Activated naive CD4-positive, alpha-beta T cell treated with Interleukin-2 at 50 U/mL for 16 hours (primary cell): Measurements from ENCODE around the gene RAB31.

ENCODE experiments used
- DNase-seq: peaks from one replicate; pipeline ENCODE4 v3.0.0-alpha.2; 2020

RAB31 gene

DNA sequence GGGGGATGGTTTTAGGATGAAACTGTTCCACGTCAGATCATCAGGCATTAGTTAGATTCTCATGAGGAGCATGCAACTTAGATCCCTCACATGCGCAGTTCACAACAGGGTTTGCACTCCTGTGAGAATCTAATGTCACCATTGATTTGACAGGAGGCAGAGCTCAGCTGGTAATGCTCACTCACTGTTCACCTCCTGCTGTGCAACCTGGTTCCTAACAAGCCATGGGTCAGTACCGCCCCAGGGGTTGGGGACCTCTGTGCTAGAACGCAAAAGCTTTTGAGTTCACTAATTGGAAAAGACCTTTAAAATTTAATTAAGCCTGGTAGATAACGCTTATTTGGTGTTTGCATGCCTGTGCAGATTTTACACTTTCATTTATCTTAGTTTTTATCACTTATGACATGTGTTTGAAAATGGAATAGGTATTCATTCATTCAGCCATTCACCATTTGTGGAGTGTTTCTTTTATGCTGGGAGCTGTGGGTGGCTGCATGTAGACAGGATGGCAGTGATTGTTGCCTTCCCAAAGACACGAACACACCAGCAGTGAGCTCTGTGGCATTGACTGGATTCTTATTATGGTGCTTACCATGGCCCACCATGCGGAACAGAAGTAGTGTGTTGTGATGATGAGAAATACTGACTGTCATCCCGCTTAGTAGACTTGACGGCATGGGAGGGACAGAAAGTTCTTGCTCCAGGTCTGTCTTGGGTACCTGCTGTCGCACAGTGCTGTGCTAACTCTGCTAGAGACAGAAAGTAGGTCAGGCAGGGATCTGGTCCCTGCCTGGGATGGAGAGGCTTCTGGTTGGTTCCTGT lies 6.4 kb downstream of the RAB31 start:
- no peak for DNase-seq

DNA sequence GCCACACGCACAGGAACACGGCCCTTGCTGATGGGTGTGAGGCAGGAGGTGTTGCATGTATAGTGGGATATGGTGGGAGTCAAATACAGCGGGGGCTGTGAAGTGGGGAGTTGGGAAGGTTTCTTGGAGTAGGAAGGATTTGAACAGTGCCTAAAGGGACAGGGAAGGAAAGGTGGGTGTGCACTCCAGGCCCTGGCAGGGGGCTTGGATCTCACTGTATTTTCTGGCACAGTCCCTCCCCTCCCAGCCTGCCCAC lies 6.9 kb downstream of the RAB31 start:
- DNase-seq, result no peak

DNA sequence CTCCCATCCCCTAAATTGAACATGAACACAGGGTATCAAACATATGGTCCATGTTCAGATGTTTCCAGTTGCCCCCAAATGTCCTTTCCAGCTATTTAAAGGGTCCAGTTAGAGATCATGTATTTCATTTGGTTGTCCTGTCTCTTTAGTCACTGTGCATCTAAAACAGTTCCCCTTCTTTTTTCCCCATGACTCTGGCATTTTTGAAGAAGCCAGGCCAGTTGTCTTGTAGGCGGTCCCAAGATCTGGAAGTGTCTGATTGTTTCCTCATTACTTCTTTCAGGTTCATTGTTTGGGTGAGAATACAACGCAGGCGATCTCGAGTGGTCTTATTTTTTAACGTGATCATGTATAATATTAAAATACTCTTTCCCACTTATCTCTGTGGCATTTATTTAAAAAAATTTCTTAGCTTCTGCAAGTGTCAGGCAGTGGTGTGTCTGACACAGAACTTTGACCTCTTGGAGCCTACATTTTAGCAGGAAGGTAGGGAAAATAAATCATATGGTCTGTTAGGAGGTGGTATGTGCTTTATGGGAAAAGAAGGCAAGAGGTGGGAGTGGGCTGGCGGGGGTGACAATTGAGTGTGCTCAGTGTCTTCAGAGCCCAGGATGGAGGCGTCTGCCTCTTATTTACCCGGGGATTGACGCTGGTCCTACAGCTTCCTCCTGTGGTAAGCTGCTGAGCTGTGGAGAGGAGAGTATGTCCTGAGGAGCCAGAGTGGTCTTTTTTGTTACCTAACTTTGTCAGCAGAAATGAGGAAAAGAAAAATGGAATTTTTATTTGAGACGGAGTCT lies 8.1 kb downstream of the RAB31 start:
- DNase-seq, result no peak

DNA sequence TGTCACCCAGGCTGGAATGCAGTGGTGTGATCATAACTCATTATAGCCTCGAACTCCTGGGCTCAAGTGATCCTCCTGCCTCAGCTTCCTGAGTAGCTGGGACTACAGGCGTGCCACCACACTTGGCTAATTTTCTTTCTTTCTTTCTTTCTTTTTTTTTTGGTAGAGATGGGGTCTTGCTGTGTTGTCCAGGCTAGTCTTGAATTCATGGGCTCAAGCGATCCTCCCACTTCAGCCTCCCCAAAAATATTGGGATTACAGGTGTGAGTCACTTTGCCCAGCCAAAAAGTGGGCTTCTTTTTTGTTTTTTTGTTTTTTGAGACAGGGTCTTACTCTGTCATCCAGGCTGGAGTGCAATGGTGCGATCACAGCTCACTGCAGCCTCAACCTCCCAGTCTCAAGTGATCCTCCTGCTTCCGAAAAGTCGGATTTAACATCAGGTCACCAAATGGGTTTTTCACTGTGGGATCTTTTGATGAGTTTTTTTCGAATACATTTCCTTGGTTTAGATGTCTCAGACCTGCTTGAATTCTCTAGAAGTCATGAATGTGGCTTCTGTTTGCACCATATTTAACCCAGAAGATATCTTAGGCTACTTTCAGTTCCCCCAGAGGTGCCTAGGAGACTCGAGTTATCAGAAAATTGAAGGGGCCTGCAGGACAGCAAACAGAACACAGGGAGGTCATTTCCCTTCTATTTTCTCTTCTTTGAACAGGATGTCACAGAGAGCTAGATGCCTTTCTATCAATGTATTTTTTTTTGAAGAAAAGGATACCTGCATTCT lies 8.9 kb downstream of the RAB31 start:
- no peak for DNase-seq

DNA sequence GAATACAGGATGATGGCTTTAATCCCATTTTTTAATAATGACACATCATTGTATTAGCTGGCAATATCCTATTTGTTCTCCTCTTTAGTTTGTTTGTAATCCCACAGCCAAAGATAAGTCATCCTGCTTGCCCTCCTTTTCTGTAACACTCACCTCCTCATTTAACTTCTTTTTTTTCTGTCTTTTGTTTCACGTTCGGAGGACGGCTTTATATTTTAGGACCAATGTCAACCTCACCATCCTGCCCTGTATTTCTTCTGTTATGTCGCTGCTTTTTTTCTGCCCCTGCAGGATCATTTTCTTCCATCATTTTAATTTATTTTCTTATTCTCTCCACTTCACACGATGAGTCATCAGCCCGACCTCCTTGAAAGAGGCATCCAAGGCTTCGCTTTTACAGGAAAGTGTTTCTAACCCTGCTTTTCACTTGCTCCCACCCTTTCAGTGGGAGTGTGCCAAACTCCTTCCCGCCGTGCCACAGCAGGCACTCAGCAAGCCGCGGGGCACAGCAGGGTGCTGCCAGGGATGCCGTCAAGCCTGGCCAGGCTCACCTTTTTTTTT lies 11.4 kb downstream of the RAB31 start:
- DNase-seq, result no peak

DNA sequence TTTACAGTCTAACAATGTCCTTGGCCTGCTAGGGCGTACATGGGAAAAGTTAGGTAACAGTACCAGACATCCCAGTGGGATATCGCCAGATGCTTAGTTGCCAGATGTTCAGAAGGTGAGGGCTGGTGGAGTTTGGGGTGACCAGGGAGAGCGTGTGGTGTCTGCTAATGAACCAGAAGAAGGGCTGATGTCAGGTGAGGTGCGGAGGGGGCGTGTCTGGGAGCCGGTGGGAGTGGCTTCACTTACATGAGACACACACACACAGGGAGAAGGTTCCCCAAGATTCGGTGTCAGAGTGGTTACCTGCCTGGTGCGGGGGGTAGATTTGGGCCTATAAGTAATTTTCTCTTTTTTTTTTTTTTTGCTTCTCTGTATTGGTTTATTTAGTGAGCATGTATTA lies 12.2 kb downstream of the RAB31 start:
- no peak for DNase-seq

DNA sequence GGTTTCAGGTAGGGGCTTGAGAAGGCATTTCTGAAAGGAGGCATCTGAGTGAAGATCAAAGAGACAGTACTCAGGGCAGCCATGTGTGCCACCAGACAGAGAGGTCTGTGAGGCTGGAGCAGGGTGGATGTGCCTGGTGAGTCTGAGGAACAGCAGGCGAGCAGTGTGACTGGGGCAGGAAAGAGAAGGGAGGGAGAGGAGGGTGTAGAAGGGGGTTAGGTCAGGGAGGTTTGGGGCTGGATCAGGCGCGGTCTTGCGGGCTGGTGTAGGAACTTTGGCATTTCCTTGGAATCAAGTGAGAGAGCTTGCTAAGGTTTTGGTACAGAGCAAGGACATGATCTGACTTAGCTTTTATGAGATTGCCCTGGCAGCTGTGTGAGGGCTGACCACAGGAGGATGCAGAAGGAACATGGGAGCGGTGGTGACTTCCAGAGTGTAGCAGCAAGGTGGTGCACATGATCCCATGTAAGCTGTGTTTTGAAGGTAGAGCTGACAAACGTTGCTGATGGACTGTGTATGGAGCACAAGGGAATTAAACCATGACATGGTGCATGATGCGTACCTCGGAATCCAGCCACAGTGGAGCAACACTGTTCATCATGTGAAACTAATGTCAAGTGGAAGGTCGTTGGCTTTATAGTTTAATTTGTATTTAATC lies 13.9 kb downstream of the RAB31 start:
- no peak for DNase-seq

DNA sequence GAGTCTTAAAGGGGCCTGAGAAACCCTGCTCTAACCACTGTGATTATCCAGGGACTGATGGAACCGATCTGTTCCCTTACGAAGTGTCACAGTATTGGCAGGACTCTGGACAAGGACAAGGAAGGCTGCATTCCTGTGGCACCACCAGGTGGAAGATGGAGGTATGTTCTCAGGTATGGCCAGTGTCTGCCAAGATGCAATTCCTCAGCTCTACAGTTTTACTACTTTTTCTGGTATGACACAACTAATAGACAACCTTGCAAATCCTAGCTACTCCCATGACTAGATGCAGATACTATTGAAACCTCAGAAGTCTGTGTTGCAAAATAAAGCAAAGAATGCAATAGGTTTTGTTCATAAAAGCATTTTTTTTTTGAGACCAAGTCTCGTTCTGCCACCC lies 14.6 kb downstream of the RAB31 start:
- no peak for DNase-seq

DNA sequence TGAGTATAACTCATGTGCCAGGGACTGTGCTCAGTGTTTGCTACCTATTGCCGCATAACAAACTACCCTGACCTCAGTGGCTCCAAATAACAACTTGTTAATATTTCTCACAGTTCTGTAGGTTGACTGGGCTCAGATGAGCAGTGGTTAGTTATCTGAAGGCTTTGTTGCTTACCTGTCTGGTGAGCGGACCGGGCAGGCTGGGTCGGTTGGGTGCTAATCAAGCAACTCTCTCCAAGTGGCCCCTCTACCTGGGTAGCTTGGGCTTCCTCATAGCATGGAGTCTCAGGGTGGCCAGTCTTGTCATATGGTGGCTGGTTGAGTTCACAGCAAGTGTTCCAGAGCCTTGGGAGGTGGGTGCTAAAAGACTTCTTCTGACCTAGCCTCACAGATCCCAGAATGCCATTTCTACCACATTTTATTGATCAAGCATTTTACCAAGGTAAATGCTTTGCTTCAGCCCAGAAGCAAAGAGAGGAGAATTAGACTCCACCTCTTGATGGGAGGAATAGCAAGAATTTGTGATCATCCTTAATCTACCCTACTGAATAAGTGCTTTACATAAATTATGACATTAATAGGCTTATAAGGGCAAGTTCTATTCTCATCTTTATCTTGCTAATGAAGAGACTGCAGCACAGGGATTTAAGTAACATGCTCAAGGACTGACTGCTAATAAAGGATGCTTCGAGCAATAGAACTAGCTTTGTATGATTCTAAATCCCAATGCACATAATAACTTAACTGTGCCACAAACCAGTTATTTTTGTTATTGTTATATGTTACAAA lies 16.9 kb downstream of the RAB31 start:
- no peak for DNase-seq

DNA sequence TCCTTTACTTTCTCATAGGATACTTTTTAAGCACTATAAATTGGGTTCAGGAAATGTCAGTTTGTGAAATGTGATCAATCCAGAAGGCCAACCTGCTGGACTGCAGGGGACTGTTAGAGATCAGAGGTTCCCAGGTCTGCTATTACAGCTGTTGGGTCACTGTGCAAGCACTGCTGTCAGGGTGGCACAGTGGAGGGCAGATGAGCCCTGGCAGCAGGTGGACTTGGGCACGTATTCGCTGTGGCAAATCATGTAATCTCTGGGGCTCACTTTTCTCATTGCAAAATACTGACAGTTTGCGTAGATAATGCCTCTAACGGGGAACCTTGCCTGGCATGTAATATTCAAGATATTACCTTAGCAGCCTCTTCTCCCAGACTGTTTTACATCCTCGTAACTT lies 18.1 kb downstream of the RAB31 start:
- no peak for DNase-seq

DNA sequence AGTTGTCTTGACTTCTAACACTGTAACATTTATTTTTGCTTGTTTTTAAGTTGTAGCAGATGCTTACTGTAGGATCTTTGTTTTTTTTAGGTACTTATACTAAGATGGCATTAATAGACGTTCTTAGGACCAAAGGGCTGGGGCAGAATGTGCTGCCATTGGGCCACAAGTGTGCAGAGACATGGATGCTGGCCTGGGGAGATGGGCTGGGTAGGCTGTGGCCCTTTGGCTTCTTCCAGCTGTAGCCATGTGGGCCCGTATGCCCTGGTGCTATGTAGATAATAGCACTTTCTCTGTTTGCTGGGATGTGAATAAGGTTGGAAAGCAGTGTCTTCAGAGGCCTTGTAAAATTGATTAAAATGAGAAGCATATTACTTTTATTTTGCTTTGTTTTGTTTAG lies 18.8 kb downstream of the RAB31 start:
- no peak for DNase-seq

DNA sequence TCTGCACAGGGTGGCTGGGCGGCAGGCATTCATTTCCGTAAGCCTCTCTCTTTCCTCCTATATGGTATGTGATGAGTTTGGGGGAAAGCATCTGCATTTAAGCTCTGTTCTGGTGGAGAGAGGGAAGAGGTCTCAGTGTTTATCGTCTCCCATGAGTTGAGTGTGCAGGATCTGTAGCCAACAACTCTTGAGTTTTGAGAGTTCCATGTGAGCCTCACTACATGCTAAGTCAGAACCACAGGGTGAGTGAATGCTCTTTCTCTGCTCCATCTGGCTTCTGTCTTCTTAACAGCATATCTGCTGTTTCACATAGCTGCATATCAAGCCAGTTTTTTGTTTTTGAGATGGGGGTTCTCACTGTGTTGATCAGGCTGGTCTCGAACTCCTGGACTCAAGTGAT lies 22.7 kb downstream of the RAB31 start:
- DNase-seq, result no peak

DNA sequence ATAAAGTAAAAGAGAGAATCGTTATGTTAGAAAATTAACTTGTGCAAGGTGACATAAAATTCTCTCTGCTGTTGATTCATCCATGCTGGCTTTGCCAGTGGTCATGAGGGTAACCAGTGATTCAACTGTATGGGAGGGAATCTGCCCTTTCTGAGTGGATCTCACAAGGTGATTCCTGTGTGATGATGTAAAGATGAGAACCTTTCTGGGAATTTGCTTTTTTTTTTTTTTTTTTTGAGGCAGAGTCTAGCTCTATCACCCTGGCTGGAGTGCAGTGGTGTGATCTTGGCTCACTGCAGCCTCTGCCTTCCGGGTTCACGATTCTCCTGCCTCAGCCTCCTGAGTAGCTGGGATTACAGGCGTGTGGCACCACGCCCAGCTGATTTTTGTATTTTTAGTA lies 23.3 kb downstream of the RAB31 start:
- DNase-seq, result no peak

DNA sequence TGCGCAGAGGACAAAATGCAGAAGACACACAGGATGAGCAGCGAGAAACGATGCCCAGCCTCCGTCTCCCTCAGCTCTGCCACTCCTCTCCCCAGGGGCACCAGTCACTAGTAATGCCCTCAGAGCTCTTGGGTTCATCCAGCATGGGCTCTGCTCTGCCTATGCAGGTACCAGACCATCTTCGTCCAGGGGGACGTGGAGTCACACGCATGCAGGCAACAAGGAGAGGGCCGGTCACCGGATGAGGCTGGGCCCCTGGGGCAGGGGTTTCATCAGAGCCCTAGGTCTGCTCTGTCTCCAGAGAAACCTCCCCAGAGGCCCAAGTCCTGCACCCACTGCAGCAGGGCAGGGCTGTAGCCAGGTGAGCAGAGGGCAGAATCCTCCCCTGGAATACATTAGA lies 23.9 kb downstream of the RAB31 start:
- DNase-seq, result no peak

DNA sequence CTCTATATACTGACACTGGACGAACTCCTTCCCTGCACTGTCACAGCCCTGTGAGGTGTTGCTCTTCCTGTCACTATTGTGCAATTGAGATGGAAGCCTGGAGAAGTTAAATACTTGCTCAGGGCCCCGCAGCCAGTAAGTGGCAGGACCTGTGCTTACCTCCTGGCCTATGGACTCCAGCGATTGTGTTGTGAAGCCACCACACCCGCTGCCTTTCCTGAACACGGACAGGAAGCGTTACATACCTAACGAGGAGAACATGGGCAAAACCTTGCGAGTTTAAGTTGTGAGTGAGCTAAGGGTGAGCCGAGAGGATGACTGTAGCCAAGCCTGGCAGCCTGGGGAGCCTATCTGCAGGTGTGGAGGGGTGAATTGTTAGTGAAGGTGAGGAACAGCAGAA lies 26.1 kb downstream of the RAB31 start:
- DNase-seq, result no peak

DNA sequence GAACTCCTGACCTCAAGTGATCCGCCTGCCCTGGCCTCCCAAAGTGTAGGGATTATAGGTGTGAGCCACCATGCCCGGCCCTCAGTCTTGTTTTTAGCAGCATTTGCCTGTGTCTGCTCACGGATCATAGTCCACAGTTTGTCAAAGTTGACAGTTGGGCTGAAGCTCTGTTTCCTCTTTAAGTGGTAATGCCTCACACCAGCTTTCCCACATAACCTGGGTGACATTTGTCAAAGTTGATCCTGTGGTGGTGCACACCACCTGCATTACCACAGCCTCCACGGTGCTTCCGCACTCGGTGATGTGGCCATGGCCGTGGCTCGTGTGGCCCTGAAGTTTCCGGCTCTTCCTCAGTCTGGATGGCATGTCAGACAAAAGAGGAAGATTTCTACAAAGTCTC lies 27.1 kb downstream of the RAB31 start:
- DNase-seq, result no peak

DNA sequence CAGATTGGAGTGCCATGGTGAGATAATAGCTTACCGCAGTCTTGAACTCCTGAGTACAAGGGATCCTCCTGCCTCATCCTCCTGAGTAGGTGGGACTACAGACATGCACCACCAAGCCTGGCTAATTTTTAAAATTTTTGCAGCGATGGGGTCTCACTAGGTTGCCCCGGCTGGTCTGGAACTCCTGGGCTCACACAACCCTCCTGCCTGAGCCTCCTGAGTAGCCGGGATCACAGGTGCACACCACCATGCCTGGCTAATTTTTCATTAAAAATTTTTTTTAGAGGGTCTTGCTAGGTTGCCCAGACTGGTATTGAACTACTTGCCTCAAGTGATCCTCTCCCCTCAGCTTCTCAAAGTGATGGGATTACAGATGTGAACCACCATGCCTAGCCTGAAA lies 27.8 kb downstream of the RAB31 start:
- DNase-seq, result no peak

DNA sequence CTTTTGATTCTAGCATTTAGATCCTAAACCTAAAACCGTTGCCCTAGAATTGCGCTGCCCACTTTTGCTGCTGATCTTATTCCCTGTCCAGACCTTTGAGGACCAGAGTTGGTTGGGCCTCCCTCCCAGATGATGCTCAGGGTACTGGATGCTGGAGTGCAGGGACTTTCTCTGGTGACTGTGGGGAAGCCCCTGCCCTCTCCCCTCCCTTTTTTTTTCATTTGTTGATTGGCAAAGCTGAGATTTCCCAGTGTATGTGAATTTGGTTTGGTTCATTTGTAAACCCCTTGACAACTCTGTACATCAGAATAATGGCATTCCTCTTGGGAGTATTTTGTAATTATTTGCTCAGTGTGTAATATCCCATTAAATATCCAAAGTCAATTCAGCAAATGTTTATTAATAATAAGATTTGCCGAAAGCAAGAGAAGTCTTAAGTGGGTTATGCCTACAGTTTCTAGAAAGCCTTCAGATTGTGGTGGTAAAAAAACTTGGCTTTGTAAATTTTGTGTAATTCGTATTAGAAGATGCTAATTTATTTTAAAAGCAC lies 28.3 kb downstream of the RAB31 start:
- no peak for DNase-seq

DNA sequence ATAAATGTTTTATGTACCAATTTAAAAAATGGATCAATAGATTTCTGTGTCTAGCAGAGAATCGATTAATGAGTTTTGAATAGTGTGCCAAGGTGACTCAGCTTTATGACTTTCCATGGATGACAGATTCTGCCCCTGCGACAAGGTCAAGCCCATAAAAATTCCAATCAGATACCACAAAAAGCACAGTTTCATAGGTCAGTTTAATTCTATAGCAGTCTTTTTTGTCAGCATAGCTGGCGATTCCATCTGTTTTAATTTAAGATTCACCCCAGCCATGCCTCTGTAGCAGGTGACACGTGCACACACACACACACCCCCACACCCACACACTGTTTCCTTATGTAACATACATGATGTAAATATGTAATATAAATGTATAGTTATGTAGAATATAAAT lies 28.9 kb downstream of the RAB31 start:
- DNase-seq, result no peak

DNA sequence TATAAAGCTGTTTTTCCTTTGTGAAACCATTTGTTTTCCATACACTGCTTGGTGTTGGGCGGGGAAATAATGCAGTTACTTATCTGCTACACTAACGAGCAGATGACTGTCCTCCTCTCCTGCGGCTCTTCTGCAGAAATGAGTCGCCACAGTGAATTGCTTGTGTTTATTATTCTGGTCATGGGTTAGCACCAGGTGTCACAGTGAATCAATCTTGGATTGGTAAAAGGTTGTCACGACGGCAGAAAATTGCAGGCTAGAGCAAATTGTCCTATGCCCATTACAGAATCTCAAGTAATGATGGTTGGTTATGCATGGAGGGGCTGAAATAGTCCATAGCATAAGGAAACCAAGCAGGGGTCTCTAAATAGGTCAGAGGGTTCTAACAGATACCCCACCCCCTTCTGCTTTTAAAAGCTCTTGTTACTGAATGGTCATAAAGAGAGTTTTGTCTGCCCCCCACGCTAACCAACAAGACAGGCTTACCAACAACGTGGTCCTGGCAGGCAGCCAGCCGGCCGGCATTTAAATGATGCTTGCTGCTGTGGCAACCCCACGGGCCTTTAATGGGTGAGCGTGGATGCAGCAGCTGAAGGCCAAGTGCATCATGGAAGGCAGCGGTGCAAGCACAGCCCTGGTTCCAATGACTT lies 29.5 kb downstream of the RAB31 start:
- DNase-seq, result no peak

DNA sequence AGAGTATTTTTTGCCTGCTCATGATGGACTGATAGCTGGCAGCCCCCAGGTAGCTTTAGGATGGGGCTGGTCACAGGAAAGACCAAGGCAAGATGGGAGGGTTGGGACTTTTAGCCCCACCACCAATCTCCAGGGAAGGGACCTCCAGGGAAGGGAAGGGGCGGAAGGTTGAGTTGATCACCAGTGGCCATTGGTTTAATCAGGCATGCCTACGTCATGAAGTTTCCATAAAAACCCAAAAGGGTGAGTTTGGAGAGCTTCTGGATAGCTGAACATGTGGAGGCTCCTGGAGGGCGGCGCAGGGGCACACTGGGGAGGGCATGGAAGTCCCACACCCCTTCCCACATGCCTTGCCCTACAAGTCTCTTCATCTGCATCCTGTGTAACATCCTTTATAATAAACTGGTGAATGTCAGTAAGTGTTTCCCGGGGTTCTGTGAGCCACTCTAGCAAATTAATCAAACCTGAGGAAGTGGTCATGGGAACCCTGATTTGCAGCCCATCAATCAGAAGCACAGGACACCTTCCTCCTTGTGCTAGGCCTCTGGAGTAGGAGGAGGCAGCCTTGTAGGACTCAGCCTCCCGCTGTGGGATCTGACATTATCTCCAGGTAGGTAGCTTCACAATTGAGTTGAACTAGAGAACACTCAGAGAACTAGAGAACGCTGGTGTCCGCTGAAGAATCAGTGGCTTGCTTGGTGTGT lies 30.3 kb downstream of the RAB31 start:
- DNase-seq, result no peak
